B cell (primary cell): ENCODE results near the gene SKP1. TPM values are rescaled to one million over a fixed set of nuclear protein-coding genes. Genes with fewer than 3 reads are reported as not detected.

Experiments
- ATAC-seq: fragments of 200-7000 bp; cut with Tn5 transposase; one replicate; pipeline ENCODE4 v1.10.0; 2021; ENCODE audit warnings: low read depth, mild to moderate bottlenecking, moderate number of reproducible peaks, moderate library complexity
- CTCF ChIA-PET: fragments of 350-600 bp; sonication (Branson Sonifier 250); formaldehyde crosslinking; loops from one replicate; lab custom pipeline; 2021; ENCODE audit warnings: antibody characterized with exemption, inconsistent platforms; lab: Charles Lee
- POLR2A ChIA-PET: fragments of 350-600 bp; sonication (Branson Sonifier 250); formaldehyde crosslinking; loops from one replicate; lab custom pipeline; 2021; ENCODE audit warnings: antibody characterized with exemption; lab: Charles Lee
- DNase-seq: peaks from one replicate; pipeline ENCODE4 v3.0.0; 2013
- H2AFZ ChIP-seq: 2 replicates; pipeline ENCODE4 v1.6.1; 2012; ENCODE audit warnings: mild to moderate bottlenecking, low read depth, low read length; ENCODE audit not compliant: insufficient read depth, poor library complexity, severe bottlenecking
- H3K27ac ChIP-seq, 2 donors: 1 replicate in 1 of 2; 2 replicates in 1 of 2; pipeline ENCODE4 v1.5.1; 2012 to 2013; ENCODE audit warnings: low read length in 2 of 2, mild to moderate bottlenecking in 2 of 2, moderate library complexity in 1 of 2
- H3K27me3 ChIP-seq, 4 experiments: fragments of 200-600 bp in 1 of 4; sonication (generic) in 1 of 4; replicated peaks in 1 of 4; 1 replicate in 2 of 4; 2 replicates in 2 of 4; pipeline versions ENCODE4 v1.6.1 to v1.7.0; 2013 to 2016; ENCODE audit warnings: low read length in 3 of 4, mild to moderate bottlenecking in 2 of 4, mixed read lengths in 1 of 4, moderate library complexity in 1 of 4; ENCODE audit not compliant: insufficient read depth in 4 of 4, control insufficient read depth in 3 of 4; ENCODE audit errors: control extremely low read depth in 1 of 4
- H3K36me3 ChIP-seq, 2 experiments: replicated peaks in 1 of 2; 1 replicate in 1 of 2; 2 replicates in 1 of 2; pipeline versions ENCODE4 v1.6.1 to v1.7.1; 2013; ENCODE audit warnings: low read length in 1 of 2; ENCODE audit not compliant: insufficient read depth in 2 of 2, control insufficient read depth in 1 of 2; ENCODE audit errors: control extremely low read depth in 1 of 2, extremely low read depth in 1 of 2
- H3K4me1 ChIP-seq, 2 donors: fragments of 200-600 bp in 1 of 2; sonication (generic) in 1 of 2; 1 replicate in 1 of 2; 2 replicates in 1 of 2; pipeline versions ENCODE4 v1.5.1 to v1.6.1; 2013 to 2017; ENCODE audit warnings: low read length in 2 of 2; ENCODE audit not compliant: control insufficient read depth in 2 of 2, insufficient read depth in 2 of 2
- H3K4me2 ChIP-seq: replicated peaks from 2 replicates; pipeline ENCODE3; 2012; ENCODE audit warnings: mild to moderate bottlenecking, low read depth, low read length; ENCODE audit not compliant: poor library complexity, severe bottlenecking
- H3K4me3 ChIP-seq, 5 experiments: fragments of 200-600 bp in 1 of 5; sonication (generic) in 1 of 5; 1 replicate in 3 of 5; 2 replicates in 2 of 5; pipeline versions ENCODE4 v1.5.1 to v1.7.0; 2011 to 2016; ENCODE audit warnings: low read length in 4 of 5, mild to moderate bottlenecking in 4 of 5, low read depth in 2 of 5, control low read depth in 1 of 5, moderate library complexity in 1 of 5; ENCODE audit not compliant: insufficient read depth in 1 of 5; ENCODE audit errors: control extremely low read depth in 1 of 5, extremely low read depth in 1 of 5
- H3K79me2 ChIP-seq: fragments of 200-600 bp; sonication (generic); one replicate; pipeline ENCODE4 v1.6.0; 2016; ENCODE audit warnings: low read length; ENCODE audit not compliant: control insufficient read depth, insufficient read depth
- H3K9ac ChIP-seq: fragments of 200-600 bp; sonication (generic); 2 replicates; pipeline ENCODE4 v1.6.1; 2017; ENCODE audit warnings: mild to moderate bottlenecking, low read length, moderate library complexity
- H3K9me3 ChIP-seq, 3 donors: one replicate each; pipeline versions ENCODE4 v1.6.1 to v1.7.1; 2013; ENCODE audit warnings: low read length in 2 of 3; ENCODE audit not compliant: control insufficient read depth in 2 of 3, insufficient read depth in 1 of 3; ENCODE audit errors: control extremely low read depth in 1 of 3
- H4K20me1 ChIP-seq: 2 replicates; pipeline ENCODE4 v1.6.0; 2012; ENCODE audit warnings: mild to moderate bottlenecking, low read length; ENCODE audit not compliant: insufficient read depth, control insufficient read depth, poor library complexity, severe bottlenecking
- H3K27ac Mint-ChIP-seq: one replicate; pipeline ENCODE4 v1.8.0; 2021; ENCODE audit warnings: mixed read lengths
- H3K27me3 Mint-ChIP-seq: one replicate; pipeline ENCODE4 v1.8.0; 2021; ENCODE audit warnings: mixed read lengths
- H3K4me1 Mint-ChIP-seq: one replicate; pipeline ENCODE4 v1.8.0; 2021; ENCODE audit warnings: mixed read lengths
- H3K4me3 Mint-ChIP-seq: one replicate; pipeline ENCODE4 v1.8.0; 2021; ENCODE audit warnings: mixed read lengths
- H3K9me3 Mint-ChIP-seq: one replicate; pipeline ENCODE4 v1.8.0; 2022; ENCODE audit warnings: mixed read lengths; ENCODE audit not compliant: insufficient read depth
- EZH2 ChIP-seq: IDR thresholded peaks from 2 replicates; pipeline ENCODE4 v1.6.1; 2012; ENCODE audit warnings: borderline replicate concordance, low read depth, mild to moderate bottlenecking, moderate library complexity, low read length; ENCODE audit not compliant: insufficient read depth, poor library complexity, severe bottlenecking
- WGBS: methylation state at CpG from one replicate; pipeline ENCODE4 v1.1.5; 2013; ENCODE audit warnings: missing lambda C conversion rate; ENCODE audit not compliant: insufficient coverage; 5-methylcytosine and 5-hydroxymethylcytosine counted together
- intact Hi-C: fragments of 100-400 bp; cut with micrococcal nuclease; formaldehyde crosslinking; loops from one replicate; pipeline ENCODE4 v1.10.0; 2022
- polyA plus RNA-seq: library from polyadenylated mRNA; depleted of rRNA; stranded (reverse); fragments of >200 nt; gene quantifications from 2 replicates; pipeline ENCODE4 v1.2.3, GENCODE V29; 2012
- total RNA-seq, 2 donors: library from RNA; stranded (reverse); fragments of 120-200 nt in 1 of 2; gene quantifications; 1 replicate in 1 of 2; 2 replicates in 1 of 2; pipeline versions ENCODE4 v1.2.3 to v1.2.4, GENCODE V29; 2013 to 2022
- TF ChIP-seq, protein P1 (sequence below): fragments of 200-600 bp; IDR thresholded peaks from one replicate; pipeline ENCODE4 v1.8.0; 2022; ENCODE audit warnings: antibody characterized with exemption, mild to moderate bottlenecking

SKP1 gene
- total and polyA plus RNA-seq, 2 donors (not counting 1 experiment from before 2014, with no cell fraction given) = 108 to 186 TPM

DNA sequence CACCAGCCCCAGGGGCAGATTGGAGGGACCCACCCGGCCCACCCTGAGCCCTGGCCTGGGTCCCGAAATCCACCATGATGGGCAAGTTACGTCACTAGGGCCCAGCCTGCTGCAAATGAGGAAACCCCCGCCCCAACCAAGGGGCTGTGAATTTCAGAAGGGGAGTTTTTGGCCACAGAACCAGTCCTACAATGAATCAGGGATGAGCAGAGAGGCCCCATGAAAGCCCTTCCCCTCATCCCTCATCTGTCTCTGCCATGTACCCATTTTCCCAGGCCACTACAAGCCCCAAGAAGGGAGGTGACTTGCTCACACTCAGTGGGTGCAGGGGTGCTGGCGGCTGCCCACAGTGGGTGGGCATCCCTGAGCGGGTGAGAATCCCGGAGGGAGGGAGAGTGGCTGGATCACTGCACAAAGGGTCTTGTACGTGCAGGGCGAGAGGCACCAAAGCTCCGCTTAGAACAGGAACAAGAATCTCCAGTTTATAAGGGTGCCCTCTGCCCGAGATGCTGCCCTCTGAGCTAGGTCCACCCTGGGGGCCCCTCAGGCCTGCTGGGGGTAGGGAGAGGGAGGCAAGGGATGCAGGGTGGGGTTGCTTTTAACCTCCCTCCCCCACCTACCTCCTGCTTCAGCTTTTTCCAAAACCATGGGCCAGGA lies 72.6 kb downstream of the SKP1 start:
- intact Hi-C loops = no loop called here
- Histone ChIP-seq H3K4me2 (peak overlapping the region; percentile 28), H2AFZ (peak overlapping the region; percentile 10), H3K79me2 (no peaks in the 10 kb centered on the region), H3K36me3 (no peaks in the 10 kb centered on the region), H3K27me3 (no peaks in the 10 kb centered on the region), H3K9me3 (no peaks in the 10 kb centered on the region), H3K27ac (no peak overlapping the region), H3K4me3 (no peak overlapping the region), H3K4me1 (peaks cover 26 to 40% of the 10 kb centered on the region in 2 donors), H3K9ac (no peak overlapping the region), H4K20me1 (no peaks in the 10 kb centered on the region)
- WGBS = 93% methylated on average over 7 of the region's 11 CpGs
- ChIA-PET CTCF (interaction anchor here (1.0 to 8.1 kb wide), 4 partner anchors 8 to 63 kb away, joined by 3 to 149 read pairs (median 44); partner anchors contain the start of gene TCF7), POLR2A (no interaction called here)
- DNase-seq = peak; percentile 18
- H3K9me3 Mint-ChIP-seq = no peaks in the 10 kb centered on the region
- no peak for ATAC-seq
- H3K27ac Mint-ChIP-seq = peak overlapping the region; percentile 32
- peaks cover 41% of the 10 kb centered on the region for H3K4me1 Mint-ChIP-seq
- H3K4me3 Mint-ChIP-seq = peak overlapping the region; percentile 7
- no peaks in the 10 kb centered on the region for H3K27me3 Mint-ChIP-seq
- TF ChIP-seq EZH2 = no peak
- TF ChIP-seq, protein P1, sequence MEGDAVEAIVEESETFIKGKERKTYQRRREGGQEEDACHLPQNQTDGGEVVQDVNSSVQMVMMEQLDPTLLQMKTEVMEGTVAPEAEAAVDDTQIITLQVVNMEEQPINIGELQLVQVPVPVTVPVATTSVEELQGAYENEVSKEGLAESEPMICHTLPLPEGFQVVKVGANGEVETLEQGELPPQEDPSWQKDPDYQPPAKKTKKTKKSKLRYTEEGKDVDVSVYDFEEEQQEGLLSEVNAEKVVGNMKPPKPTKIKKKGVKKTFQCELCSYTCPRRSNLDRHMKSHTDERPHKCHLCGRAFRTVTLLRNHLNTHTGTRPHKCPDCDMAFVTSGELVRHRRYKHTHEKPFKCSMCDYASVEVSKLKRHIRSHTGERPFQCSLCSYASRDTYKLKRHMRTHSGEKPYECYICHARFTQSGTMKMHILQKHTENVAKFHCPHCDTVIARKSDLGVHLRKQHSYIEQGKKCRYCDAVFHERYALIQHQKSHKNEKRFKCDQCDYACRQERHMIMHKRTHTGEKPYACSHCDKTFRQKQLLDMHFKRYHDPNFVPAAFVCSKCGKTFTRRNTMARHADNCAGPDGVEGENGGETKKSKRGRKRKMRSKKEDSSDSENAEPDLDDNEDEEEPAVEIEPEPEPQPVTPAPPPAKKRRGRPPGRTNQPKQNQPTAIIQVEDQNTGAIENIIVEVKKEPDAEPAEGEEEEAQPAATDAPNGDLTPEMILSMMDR = no peak

DNA sequence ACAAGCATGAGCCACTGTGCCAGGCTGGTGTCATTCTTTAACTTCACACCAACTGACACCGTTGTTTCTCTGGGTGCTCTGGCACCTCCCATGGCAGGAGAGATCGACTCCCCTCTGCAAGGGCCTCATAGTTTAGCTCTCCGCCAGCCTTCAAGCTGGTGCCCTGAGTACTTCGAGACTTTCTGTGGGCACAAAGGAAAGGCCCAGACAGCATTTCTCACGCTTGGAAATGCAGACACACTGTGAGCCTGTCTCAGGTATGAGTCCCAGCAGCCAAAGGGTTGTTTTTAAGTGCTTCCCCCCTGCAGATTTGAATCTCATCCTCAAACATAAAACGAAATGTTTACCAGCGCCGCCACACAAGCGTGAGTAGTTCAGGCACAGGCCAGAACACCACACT lies 73.4 kb downstream of the SKP1 start:
- Histone ChIP-seq H3K4me1 (peaks cover 31 to 47% of the 10 kb centered on the region in 2 donors), H3K27me3 (no peaks in the 10 kb centered on the region), H3K79me2 (no peaks in the 10 kb centered on the region), H3K4me3 (no peak overlapping the region), H3K27ac (no peak overlapping the region), H3K4me2 (no peak overlapping the region), H2AFZ (no peak overlapping the region), H3K9ac (no peak overlapping the region), H4K20me1 (no peaks in the 10 kb centered on the region), H3K36me3 (no peaks in the 10 kb centered on the region), H3K9me3 (no peaks in the 10 kb centered on the region)
- WGBS = 90% methylated on average over 9 of the region's 9 CpGs
- peak; percentile 16 for DNase-seq
- ChIA-PET CTCF (interaction anchor here (1.0 to 8.1 kb wide), 3 partner anchors 9 to 62 kb away, joined by 3 to 149 read pairs (median 84); partner anchors contain the start of gene TCF7), POLR2A (interaction anchor here (0.8 kb wide), 1 partner anchor 37 kb away, joined by 3 read pairs; no protein-coding TSS in a partner anchor)
- no peak for TF ChIP-seq EZH2
- TF ChIP-seq, protein P1 = no peak
- Mint-ChIP-seq H3K9me3 (no peaks in the 10 kb centered on the region), H3K27me3 (no peaks in the 10 kb centered on the region), H3K27ac (peak overlapping the region; percentile 61), H3K4me1 (peaks cover 46% of the 10 kb centered on the region), H3K4me3 (no peak overlapping the region)
- no peak for ATAC-seq
- intact Hi-C loops = no loop called here
